Transverse colon (tissue), 4 donors: ENCODE data around the gene GTF2I. TPM values are rescaled to one million over a fixed set of nuclear protein-coding genes. Genes with fewer than 3 reads are reported as not detected.
A peak's percentile ranks its signal among the peaks of the same experiment; 100 is the strongest.

ENCODE experiments used
- DNase-seq: peaks from one replicate; pipeline ENCODE4 v3.0.0-alpha.2; 2019
- H3K27ac ChIP-seq, 4 donors: fragments of 200-600 bp; sonication (generic); 2 replicates each; pipeline ENCODE4 v1.5.1; 2016 to 2018; ENCODE audit warnings: inconsistent platforms in 4 of 4
- H3K27me3 ChIP-seq: fragments of 200-600 bp; sonication (generic); 2 replicates; pipeline ENCODE4 v1.5.1; 2017; ENCODE audit warnings: inconsistent platforms
- H3K36me3 ChIP-seq, 4 donors: fragments of 200-600 bp; sonication (generic); 2 replicates each; pipeline ENCODE4 v1.5.1; 2017 to 2019; ENCODE audit warnings: inconsistent platforms in 4 of 4
- H3K4me1 ChIP-seq, 4 donors: fragments of 200-600 bp; sonication (generic); 2 replicates each; pipeline ENCODE4 v1.5.1; 2017 to 2020; ENCODE audit warnings: inconsistent platforms in 4 of 4
- H3K4me3 ChIP-seq, 4 donors: fragments of 200-600 bp; sonication (generic); 1 replicate in 1 of 4; 2 replicates in 3 of 4; pipeline versions ENCODE4 v1.5.1 to v1.6.1; 2017 to 2019; ENCODE audit warnings: inconsistent platforms in 4 of 4
- H3K9me3 ChIP-seq, 2 donors: fragments of 200-600 bp; sonication (generic); 2 replicates each; pipeline ENCODE4 v1.5.1; 2017 to 2019; ENCODE audit warnings: inconsistent platforms in 2 of 2
- EP300 ChIP-seq: sonication (generic); formaldehyde crosslinking; IDR thresholded peaks from one replicate; pipeline ENCODE4 v1.6.1; 2017; ENCODE audit warnings: antibody characterized with exemption, low read depth
- POLR2A ChIP-seq: fragments of 450-650 bp; IDR thresholded peaks from one replicate; pipeline ENCODE4 v1.6.1; 2016; ENCODE audit warnings: antibody characterized with exemption, mild to moderate bottlenecking, moderate library complexity
- POLR2AphosphoS5 ChIP-seq, 3 donors: sonication (generic); formaldehyde crosslinking; IDR thresholded peaks; one replicate each; pipeline ENCODE4 v1.6.1; 2016; ENCODE audit warnings: antibody characterized with exemption in 3 of 3
- WGBS, 2 donors: methylation state at CpG; one replicate each; pipeline ENCODE4 v1.1.5; 2018; ENCODE audit warnings: low coverage in 1 of 2; 5-methylcytosine and 5-hydroxymethylcytosine counted together
- in situ Hi-C, 4 donors: fragments of 200-750 bp; cut with MboI; loops; one replicate each; pipeline versions ENCODE4 v1.15.0 to v1.15.1; 2017; ENCODE audit warnings: low sequenced_read_pairs in 3 of 4, low pct_ligation_motif_present in 1 of 4, low pct_unique_long_range_greater_than_20kb in 1 of 4
- intact Hi-C: fragments of 100-400 bp; cut with DNase I; formaldehyde crosslinking; loops from one replicate; pipeline ENCODE4 v1.15.1; 2023; ENCODE audit warnings: low total_unique reads
- total RNA-seq, 4 donors: library from RNA; depleted of rRNA; stranded (reverse); fragments of >200 nt; gene quantifications; one replicate each; pipeline ENCODE4 v1.1.0, GENCODE V29; 2016
- TF ChIP-seq, protein P1 (sequence below), 5 experiments: fragments of 200-600 bp in 3 of 5; fragments of 450-650 bp in 2 of 5; sonication (generic) in 3 of 5; IDR thresholded peaks; 1 replicate in 2 of 5; 2 replicates in 3 of 5; pipeline ENCODE4 v1.5.1; 2016 to 2017; ENCODE audit warnings: antibody characterized with exemption in 5 of 5, inconsistent platforms in 3 of 5, mild to moderate bottlenecking in 2 of 5, moderate library complexity in 1 of 5

The GTF2I gene
- total RNA-seq, 4 donors from 2014 or later, result 90.5 to 216 (median 139) TPM

GRCh38 chr7:74671602-74672001, 14.1 kb downstream of the GTF2I start:
- intact Hi-C loops, result loop anchor here (10.0 kb wide), 1 partner anchor 67 kb away; no protein-coding TSS in a partner anchor
- WGBS, 2 donors, result 73 to 86% methylated on average over 6 of the region's 6 CpGs
- Histone ChIP-seq H3K9me3 (no peaks in the 10 kb centered on the region), H3K36me3 (no peaks in the 10 kb centered on the region), H3K27ac (no peak overlapping the region), H3K4me1 (peaks cover 0 to 21% (median 2%) of the 10 kb centered on the region in 4 donors), H3K27me3 (no peaks in the 10 kb centered on the region), H3K4me3 (no peak overlapping the region)
- DNase-seq, result no peak
- in situ Hi-C loops, result no loop called here
- TF ChIP-seq, protein P1, sequence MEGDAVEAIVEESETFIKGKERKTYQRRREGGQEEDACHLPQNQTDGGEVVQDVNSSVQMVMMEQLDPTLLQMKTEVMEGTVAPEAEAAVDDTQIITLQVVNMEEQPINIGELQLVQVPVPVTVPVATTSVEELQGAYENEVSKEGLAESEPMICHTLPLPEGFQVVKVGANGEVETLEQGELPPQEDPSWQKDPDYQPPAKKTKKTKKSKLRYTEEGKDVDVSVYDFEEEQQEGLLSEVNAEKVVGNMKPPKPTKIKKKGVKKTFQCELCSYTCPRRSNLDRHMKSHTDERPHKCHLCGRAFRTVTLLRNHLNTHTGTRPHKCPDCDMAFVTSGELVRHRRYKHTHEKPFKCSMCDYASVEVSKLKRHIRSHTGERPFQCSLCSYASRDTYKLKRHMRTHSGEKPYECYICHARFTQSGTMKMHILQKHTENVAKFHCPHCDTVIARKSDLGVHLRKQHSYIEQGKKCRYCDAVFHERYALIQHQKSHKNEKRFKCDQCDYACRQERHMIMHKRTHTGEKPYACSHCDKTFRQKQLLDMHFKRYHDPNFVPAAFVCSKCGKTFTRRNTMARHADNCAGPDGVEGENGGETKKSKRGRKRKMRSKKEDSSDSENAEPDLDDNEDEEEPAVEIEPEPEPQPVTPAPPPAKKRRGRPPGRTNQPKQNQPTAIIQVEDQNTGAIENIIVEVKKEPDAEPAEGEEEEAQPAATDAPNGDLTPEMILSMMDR (IDR thresholded peaks at IDR 0.05), result no peak
- no peak for TF ChIP-seq POLR2AphosphoS5 (IDR thresholded peaks at IDR 0.05)
- TF ChIP-seq EP300, result no peak

- H3K36me3 ChIP-seq, result no peaks in the 10 kb centered on the region
- no peak overlapping the region for H3K4me3 ChIP-seq
- TF ChIP-seq, protein P1 (IDR thresholded peaks at IDR 0.05), result no peak
- TF ChIP-seq POLR2AphosphoS5 (IDR thresholded peaks at IDR 0.05) (no peak), POLR2A (no peak), EP300 (no peak)
- no peak for DNase-seq
- peaks cover 0 to 21% (median 2%) of the 10 kb centered on the region in 4 donors for H3K4me1 ChIP-seq
- peak overlapping the region in 1 of 4 donors; percentile 2 for H3K27ac ChIP-seq
- no peaks in the 10 kb centered on the region for H3K9me3 ChIP-seq
- intact Hi-C loops, result loop anchor here (10.0 kb wide), 1 partner anchor 68 kb away; no protein-coding TSS in a partner anchor
- no peaks in the 10 kb centered on the region for H3K27me3 ChIP-seq
- in situ Hi-C loops, result no loop called here
- 77 to 83% methylated on average over 6 of the region's 6 CpGs for WGBS, 2 donors
Measured at GRCh38 chr7:74672343-74672915, 14.9 kb downstream of the GTF2I start.

DNA sequence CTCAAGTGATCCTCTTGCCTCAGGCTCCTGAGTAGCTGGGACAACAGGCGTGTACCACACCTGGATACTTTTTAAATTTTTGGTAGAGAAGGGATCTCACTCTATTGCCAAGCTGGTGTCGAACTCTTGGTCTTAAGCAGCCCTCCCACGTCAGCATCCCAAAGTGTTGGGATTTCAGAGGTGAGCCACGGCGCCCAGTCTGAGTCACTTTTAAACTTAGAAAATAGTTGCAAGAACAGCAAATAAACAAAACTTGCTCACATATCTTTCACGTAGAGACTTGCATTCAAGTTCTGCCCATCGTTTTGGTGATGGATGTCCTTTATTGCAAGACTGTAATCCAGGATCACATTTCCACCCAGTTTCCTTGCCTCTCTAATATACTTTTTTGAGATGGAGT, 16.6 kb downstream of the GTF2I start:
- peaks cover 0 to 17% (median 2%) of the 10 kb centered on the region in 4 donors for H3K4me1 ChIP-seq
- WGBS, 2 donors, result 91% methylated on average over 7 of the region's 7 CpGs; no CpG with 5 or more reads in 1 of the 2 donors
- no peaks in the 10 kb centered on the region for H3K9me3 ChIP-seq
- H3K36me3 ChIP-seq, result peaks cover 0 to 7% (median 0%) of the 10 kb centered on the region in 4 donors
- H3K27ac ChIP-seq, result no peak overlapping the region
- DNase-seq, result no peak
- intact Hi-C loops (loop anchor here (10.0 kb wide), 1 partner anchor 69 kb away; no protein-coding TSS in a partner anchor), in situ Hi-C loops (no loop called here)
- no peak overlapping the region for H3K4me3 ChIP-seq
- TF ChIP-seq, protein P1 (IDR thresholded peaks at IDR 0.05), result no peak
- no peaks in the 10 kb centered on the region for H3K27me3 ChIP-seq

DNA sequence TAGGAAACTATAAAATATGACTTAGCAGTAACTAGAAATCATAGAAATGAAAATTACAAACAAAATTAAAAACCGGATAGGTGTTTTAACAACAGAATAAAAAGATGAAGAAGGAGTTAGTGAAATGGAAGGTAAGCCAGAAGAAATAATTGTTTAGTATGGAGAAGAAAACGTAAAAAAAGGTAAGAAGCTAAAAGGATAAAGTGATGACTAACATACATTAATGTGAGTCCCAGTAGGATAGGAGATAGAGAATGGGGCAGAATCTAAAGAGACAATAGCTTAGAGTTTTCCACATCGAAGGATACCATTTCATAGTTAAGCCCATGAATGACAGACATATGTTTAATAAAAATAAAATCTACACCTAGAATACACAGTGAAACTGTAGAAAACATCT, 25.3 kb downstream of the GTF2I start:
- in situ Hi-C loops, result loop anchor here in 1 of 4 donors (25.0 kb wide), 1 partner anchor 246 kb away; no protein-coding TSS in a partner anchor
- TF ChIP-seq EP300 (no peak), POLR2A (no peak), POLR2AphosphoS5 (IDR thresholded peaks at IDR 0.05) (no peak)
- TF ChIP-seq, protein P1 (IDR thresholded peaks at IDR 0.05), result no peak

More for the DNA sequence above, 25.3 kb downstream of the GTF2I start:
- no peak overlapping the region for H3K27ac ChIP-seq
- no peaks in the 10 kb centered on the region for H3K27me3 ChIP-seq
- H3K4me1 ChIP-seq, result no peaks in the 10 kb centered on the region
- intact Hi-C loops, result no loop called here
- no peak overlapping the region for H3K4me3 ChIP-seq
- H3K9me3 ChIP-seq, result no peaks in the 10 kb centered on the region
- H3K36me3 ChIP-seq, result peaks cover 0 to 7% (median 0%) of the 10 kb centered on the region in 4 donors
- WGBS, 2 donors, result 90 to 96% methylated on average over 3 of the region's 3 CpGs
- no peak for DNase-seq
